HG02840 (cell line): ENCODE results near the gene METRNL.
"Not testable (repeated sequence)": the region's sequence is repeated elsewhere in the genome, so short reads cannot be mapped to it uniquely, and the experiment has no call there.

Source experiments
- ATAC-seq: cut with Tn5 transposase; IDR thresholded peaks from one replicate; pipeline ENCODE4 v1.9.1; 2021; ENCODE audit warnings: mild to moderate bottlenecking, moderate library complexity, moderate number of reproducible peaks; ENCODE audit not compliant: unreplicated experiment, low FRiP score

METRNL gene

DNA sequence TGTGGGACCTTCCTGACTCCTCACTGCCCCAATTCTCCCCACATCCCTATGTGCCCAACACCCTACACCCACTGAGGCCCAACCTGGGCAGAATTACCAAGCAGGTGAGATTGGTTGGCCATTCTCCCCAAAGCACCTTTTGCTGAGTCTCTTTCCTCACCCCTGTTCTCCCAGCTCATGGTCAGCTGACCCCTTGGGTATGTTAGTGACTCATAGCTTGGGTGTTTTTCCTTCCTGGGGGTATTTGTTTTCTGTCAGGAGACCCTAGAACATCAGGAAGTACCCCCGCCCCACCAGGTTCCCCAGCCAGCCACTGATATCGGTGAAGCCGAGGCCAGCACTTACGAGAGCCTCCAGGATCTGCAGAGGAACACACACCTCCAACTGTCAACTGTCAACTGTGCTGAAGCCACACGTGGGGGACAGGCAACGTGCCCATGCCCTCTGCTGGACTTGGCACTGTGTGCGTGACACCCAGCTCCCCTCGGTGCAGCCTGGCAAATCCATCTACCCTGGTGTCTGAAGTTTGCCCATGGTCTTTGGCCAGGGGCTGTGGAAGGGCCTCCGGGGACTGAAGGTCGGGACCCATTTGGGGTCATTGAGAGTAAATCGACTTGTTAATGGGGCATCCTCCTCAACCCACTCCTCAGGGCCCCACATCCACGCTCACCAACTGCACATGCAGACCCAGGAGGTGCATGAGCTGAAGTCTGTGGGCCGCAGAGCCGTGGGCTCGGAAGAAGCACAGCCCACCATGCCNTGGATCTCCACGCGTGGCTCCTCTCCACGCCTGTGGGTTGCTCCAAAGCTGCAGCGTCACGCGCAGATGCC, 53.1 kb downstream of the METRNL start:
- ATAC-seq = no peak

GRCh38 chr17:83133302-83134121, 54.1 kb downstream of the METRNL start:
- no peak for ATAC-seq

DNA sequence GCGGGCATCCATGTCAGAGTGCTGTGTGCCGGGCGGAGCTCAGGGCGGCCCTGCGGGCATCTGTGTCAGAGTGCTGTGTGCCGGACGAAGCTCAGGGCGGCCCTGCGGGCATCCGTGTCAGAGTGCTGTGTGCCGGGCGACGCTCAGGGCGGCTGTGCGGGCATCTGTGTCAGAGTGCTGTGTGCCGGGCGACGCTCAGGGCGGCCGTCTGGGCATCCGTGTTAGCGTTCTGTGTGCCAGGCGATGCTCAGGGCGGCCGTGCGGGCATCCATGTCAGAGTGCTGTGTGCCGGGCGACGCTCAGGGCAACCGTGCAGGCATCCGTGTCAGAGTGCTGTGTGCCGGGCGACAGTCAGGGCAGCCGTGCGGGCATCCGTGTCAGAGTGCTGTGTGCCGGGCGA, 55.0 kb downstream of the METRNL start:
- not testable (repeated sequence) for ATAC-seq

DNA sequence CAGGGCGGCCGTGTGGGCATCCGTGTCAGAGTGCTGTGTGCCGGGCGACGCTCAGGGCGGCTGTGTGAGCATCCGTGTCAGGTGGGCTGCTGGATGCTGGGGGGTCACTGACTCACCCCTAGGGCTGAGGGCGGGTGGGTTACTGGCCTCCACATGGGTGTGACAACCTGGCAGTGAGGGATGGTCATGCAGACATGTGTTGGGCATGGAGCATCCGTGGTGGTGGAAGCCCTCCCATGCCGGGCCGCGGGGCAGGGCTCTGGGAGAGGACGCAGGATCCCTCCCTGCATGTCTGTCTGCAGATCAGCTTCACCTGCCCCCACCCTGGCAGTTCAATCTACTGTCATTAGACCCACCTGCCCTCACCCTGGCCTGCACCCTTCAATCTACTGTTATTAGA, 56.3 kb downstream of the METRNL start:
- ATAC-seq = no peak

DNA sequence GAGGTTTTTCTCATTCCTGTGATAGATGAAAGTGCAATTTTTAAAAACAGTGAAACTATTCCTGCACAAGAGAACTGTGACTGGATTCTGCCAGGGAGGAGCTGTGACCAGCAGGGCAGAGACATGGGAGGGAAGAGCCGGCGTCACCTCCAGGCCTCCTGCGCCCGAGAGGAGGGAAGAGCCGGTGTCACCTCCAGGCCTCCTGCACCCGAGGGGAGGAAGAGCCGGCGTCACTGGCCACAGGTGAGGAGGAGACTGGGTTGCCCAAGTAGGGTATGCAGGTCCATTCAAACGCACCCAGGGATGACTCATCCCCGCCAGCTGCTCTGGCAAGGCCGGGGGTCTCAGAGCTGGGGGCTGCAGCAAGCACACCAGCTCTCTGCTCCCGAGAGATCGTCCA, 56.7 kb downstream of the METRNL start:
- no peak for ATAC-seq

- no peak for ATAC-seq
Observed at GRCh38 chr17:83136931-83137330, 57.5 kb downstream of the METRNL start.

GRCh38 chr17:83137523-83137922, 58.1 kb downstream of the METRNL start:
- ATAC-seq = no peak

- ATAC-seq = no peak
Observed at GRCh38 chr17:83138820-83139219, 59.4 kb downstream of the METRNL start.

- not testable (repeated sequence) for ATAC-seq
Observed at GRCh38 chr17:83139541-83140248, 60.3 kb downstream of the METRNL start.

DNA sequence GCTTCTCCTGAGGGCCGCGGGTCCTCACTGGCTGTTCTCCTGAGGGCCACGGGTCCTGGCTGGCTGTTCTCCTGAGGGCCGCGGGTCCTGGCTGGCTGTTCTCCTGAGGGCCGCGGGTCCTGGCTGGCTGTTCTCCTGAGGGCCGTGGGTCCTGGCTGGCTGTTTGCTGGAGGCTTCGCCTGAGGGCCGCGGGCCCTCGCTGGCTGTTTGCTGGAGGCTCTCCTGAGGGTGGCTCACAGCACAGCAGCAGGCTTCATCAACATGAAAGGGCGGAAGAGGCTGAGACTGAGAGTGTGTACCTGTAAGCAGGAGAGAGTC, 60.8 kb downstream of the METRNL start:
- not testable (repeated sequence) for ATAC-seq

DNA sequence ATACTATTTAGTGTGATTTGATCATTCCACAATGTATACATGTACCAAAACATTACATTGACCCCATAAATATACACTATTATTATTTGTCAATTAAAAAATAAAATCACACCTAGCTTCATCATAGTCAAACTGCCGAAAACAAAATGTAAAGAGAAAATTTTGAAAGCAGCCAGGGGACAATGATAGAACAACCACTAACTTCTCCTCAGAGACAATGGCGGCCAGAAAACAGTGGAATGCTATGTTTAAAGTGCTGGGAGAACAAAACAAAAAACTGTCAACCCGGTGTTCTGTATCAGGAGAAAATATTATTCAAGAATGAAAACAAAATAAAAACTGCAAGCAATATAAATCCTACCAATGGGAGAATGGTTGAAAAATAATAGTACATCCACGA, 63.2 kb downstream of the METRNL start:
- ATAC-seq = no peak

- no peak for ATAC-seq
Observed at GRCh38 chr17:83143817-83144231, 64.4 kb downstream of the METRNL start.
